ENCODE results near the gene GRIN1. TPM values are rescaled to one million over a fixed set of nuclear protein-coding genes. Genes with fewer than 3 reads are reported as not detected.

Gene GRIN1
- total RNA-seq, 1 donor from 2014 or later = 0.18 TPM

- no peak for FAIRE-seq
- Histone ChIP-seq H3K27me3 (ENCODE audit: insufficient read depth, low read length) (peaks cover 2% of the 10 kb centered on the region), H3K36me3 (ENCODE audit: insufficient read depth, low read length) (no peaks in the 10 kb centered on the region), H3K9me3 (ENCODE audit: insufficient read depth, low read depth, low read length) (no peaks in the 10 kb centered on the region), H3K27ac (ENCODE audit: low read depth, low read length) (no peak overlapping the region), H3K79me2 (ENCODE audit: insufficient read depth, low read length) (no peaks in the 10 kb centered on the region), H3K4me3 (ENCODE audit: insufficient read depth, low read depth, low read length) (no peak overlapping the region), H3K4me2 (ENCODE audit: low read length) (no peak overlapping the region), H3K9ac (ENCODE audit: low read length) (no peak overlapping the region), H2AFZ (ENCODE audit: low read depth, low read length) (no peak overlapping the region), H3K4me1 (ENCODE audit: insufficient read depth, low read length) (no peaks in the 10 kb centered on the region), H4K20me1 (ENCODE audit: insufficient read depth, low read length) (no peaks in the 10 kb centered on the region)
- TF ChIP-seq, protein P1, sequence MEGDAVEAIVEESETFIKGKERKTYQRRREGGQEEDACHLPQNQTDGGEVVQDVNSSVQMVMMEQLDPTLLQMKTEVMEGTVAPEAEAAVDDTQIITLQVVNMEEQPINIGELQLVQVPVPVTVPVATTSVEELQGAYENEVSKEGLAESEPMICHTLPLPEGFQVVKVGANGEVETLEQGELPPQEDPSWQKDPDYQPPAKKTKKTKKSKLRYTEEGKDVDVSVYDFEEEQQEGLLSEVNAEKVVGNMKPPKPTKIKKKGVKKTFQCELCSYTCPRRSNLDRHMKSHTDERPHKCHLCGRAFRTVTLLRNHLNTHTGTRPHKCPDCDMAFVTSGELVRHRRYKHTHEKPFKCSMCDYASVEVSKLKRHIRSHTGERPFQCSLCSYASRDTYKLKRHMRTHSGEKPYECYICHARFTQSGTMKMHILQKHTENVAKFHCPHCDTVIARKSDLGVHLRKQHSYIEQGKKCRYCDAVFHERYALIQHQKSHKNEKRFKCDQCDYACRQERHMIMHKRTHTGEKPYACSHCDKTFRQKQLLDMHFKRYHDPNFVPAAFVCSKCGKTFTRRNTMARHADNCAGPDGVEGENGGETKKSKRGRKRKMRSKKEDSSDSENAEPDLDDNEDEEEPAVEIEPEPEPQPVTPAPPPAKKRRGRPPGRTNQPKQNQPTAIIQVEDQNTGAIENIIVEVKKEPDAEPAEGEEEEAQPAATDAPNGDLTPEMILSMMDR (IDR thresholded peaks at IDR 0.05; ENCODE audit: insufficient read depth, low read depth, low read length) = no peak
- TF ChIP-seq EZH2 (IDR thresholded peaks at IDR 0.05; ENCODE audit: insufficient read depth, low read length) = no peak
- Mint-ChIP-seq H3K9me3 (ENCODE audit: unreplicated experiment) (no peaks in the 10 kb centered on the region), H3K4me1 (ENCODE audit: low read depth, unreplicated experiment) (no peaks in the 10 kb centered on the region), H3K27ac (ENCODE audit: unreplicated experiment) (no peak overlapping the region), H3K36me3 (ENCODE audit: low read depth, unreplicated experiment) (no peaks in the 10 kb centered on the region), H3K27me3 (ENCODE audit: low read depth, unreplicated experiment) (peaks cover 21% of the 10 kb centered on the region), H3K4me3 (ENCODE audit: unreplicated experiment) (no peak overlapping the region)
- no peak for DNase-seq (ENCODE audit: low read depth)
Observed at GRCh38 chr9:137148661-137149060, 9.7 kb downstream of the GRIN1 start.

GRCh38 chr9:137149363-137149762 lies 10.4 kb downstream of the GRIN1 start:
- no peak for DNase-seq (ENCODE audit: low read depth)
- H3K27ac ChIP-seq (ENCODE audit: low read depth, low read length) = no peak overlapping the region
- no peaks in the 10 kb centered on the region for H3K4me1 ChIP-seq (ENCODE audit: insufficient read depth, low read length)
- no peak overlapping the region for H3K4me2 ChIP-seq (ENCODE audit: low read length)
- no peaks in the 10 kb centered on the region for H3K4me1 Mint-ChIP-seq (ENCODE audit: low read depth, unreplicated experiment)
- no peak overlapping the region for H3K4me3 ChIP-seq (ENCODE audit: insufficient read depth, low read depth, low read length)
- H3K9me3 Mint-ChIP-seq (ENCODE audit: unreplicated experiment) = no peaks in the 10 kb centered on the region
- no peak for FAIRE-seq
- no peaks in the 10 kb centered on the region for H3K79me2 ChIP-seq (ENCODE audit: insufficient read depth, low read length)
- H3K9me3 ChIP-seq (ENCODE audit: insufficient read depth, low read depth, low read length) = no peaks in the 10 kb centered on the region
- H3K27me3 Mint-ChIP-seq (ENCODE audit: low read depth, unreplicated experiment) = peaks cover 16% of the 10 kb centered on the region
- no peak overlapping the region for H3K27ac Mint-ChIP-seq (ENCODE audit: unreplicated experiment)
- no peak overlapping the region for H3K4me3 Mint-ChIP-seq (ENCODE audit: unreplicated experiment)
- peaks cover 2% of the 10 kb centered on the region for H3K27me3 ChIP-seq (ENCODE audit: insufficient read depth, low read length)
- no peak for TF ChIP-seq EZH2 (IDR thresholded peaks at IDR 0.05; ENCODE audit: insufficient read depth, low read length)
- TF ChIP-seq, protein P1 (IDR thresholded peaks at IDR 0.05; ENCODE audit: insufficient read depth, low read depth, low read length) = no peak
- no peaks in the 10 kb centered on the region for H4K20me1 ChIP-seq (ENCODE audit: insufficient read depth, low read length)
- H3K36me3 Mint-ChIP-seq (ENCODE audit: low read depth, unreplicated experiment) = no peaks in the 10 kb centered on the region
- H2AFZ ChIP-seq (ENCODE audit: low read depth, low read length) = no peak overlapping the region
- no peaks in the 10 kb centered on the region for H3K36me3 ChIP-seq (ENCODE audit: insufficient read depth, low read length)
- H3K9ac ChIP-seq (ENCODE audit: low read length) = no peak overlapping the region

DNA sequence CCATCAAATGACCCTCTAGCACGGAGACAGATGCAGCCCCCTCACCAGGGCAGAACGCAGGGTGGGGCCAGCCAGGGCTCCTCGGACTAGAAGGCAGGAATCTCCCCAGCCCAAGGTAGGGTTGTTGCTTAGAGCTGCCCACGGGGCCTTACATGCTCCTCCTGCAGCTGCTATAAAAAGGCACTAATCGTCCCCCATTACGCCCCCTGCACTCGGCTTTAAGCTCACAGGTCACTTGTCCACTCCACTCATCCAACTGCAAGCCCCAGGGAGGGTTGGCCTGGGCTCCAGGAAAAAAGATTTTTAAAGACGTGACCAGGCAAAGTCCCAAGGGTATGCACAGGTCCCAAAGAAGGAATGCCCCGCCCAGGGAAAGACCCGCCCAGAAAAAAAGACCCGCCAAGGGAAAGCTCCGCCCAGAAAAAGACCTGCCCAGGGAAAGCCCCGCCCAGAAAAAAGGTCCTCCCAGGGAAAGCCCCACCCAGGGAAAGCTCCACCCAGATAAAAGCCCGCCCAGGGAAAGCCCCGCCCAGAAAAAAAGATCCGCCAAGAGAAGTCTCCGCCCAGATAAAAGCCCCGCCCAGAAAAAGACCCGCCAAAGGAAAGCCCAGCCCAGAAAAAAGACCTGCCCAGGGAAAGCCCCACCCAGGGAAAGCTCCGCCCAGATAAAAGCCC lies 11.1 kb downstream of the GRIN1 start:
- no peak overlapping the region for H2AFZ ChIP-seq (ENCODE audit: low read depth, low read length)
- no peaks in the 10 kb centered on the region for H4K20me1 ChIP-seq (ENCODE audit: insufficient read depth, low read length)
- peaks cover 2% of the 10 kb centered on the region for H3K27me3 ChIP-seq (ENCODE audit: insufficient read depth, low read length)
- DNase-seq (ENCODE audit: low read depth) (no peak), FAIRE-seq (no peak)
- no peak overlapping the region for H3K4me2 ChIP-seq (ENCODE audit: low read length)
- no peak overlapping the region for H3K4me3 ChIP-seq (ENCODE audit: insufficient read depth, low read depth, low read length)
- no peak overlapping the region for H3K27ac Mint-ChIP-seq (ENCODE audit: unreplicated experiment)
- H3K79me2 ChIP-seq (ENCODE audit: insufficient read depth, low read length) = no peaks in the 10 kb centered on the region
- H3K4me1 ChIP-seq (ENCODE audit: insufficient read depth, low read length) = no peaks in the 10 kb centered on the region
- TF ChIP-seq EZH2 (IDR thresholded peaks at IDR 0.05; ENCODE audit: insufficient read depth, low read length) = no peak
- H3K9me3 ChIP-seq (ENCODE audit: insufficient read depth, low read depth, low read length) = no peaks in the 10 kb centered on the region
- no peaks in the 10 kb centered on the region for H3K36me3 ChIP-seq (ENCODE audit: insufficient read depth, low read length)
- H3K27ac ChIP-seq (ENCODE audit: low read depth, low read length) = no peak overlapping the region
- no peak overlapping the region for H3K9ac ChIP-seq (ENCODE audit: low read length)
- H3K9me3 Mint-ChIP-seq (ENCODE audit: unreplicated experiment) = no peaks in the 10 kb centered on the region
- no peak overlapping the region for H3K4me3 Mint-ChIP-seq (ENCODE audit: unreplicated experiment)
- H3K27me3 Mint-ChIP-seq (ENCODE audit: low read depth, unreplicated experiment) = peaks cover 24% of the 10 kb centered on the region
- H3K4me1 Mint-ChIP-seq (ENCODE audit: low read depth, unreplicated experiment) = no peaks in the 10 kb centered on the region
- no peaks in the 10 kb centered on the region for H3K36me3 Mint-ChIP-seq (ENCODE audit: low read depth, unreplicated experiment)

Data from astrocyte (in vitro differentiated cells and primary cell).